HL-60 (cell line): ENCODE results near the gene ZSCAN4.

Source experiments
- CTCF ChIP-seq: IDR thresholded peaks from one replicate; pipeline ENCODE4 v1.5.1; 2011; ENCODE audit warnings: low read length, control low read depth, inconsistent platforms; ENCODE audit not compliant: insufficient read depth
- POLR2AphosphoS5 ChIP-seq: IDR thresholded peaks from 2 replicates; pipeline ENCODE4 v1.6.1; 2012; ENCODE audit warnings: low read depth
- REST ChIP-seq: IDR thresholded peaks from 2 replicates; pipeline ENCODE4 v1.6.1; 2012; ENCODE audit warnings: low read depth; ENCODE audit not compliant: insufficient replicate concordance

- no peak for TF ChIP-seq CTCF
- TF ChIP-seq POLR2AphosphoS5: no peak
- no peak for TF ChIP-seq REST
These were observed 25.0 kb upstream of the ZSCAN4 start for GRCh38 chr19:57643734-57644133.
